LNCaP clone FGC (cell line): ENCODE data around the gene KRT27.

Source experiments
- DNase-seq: peaks from one replicate; pipeline ENCODE4 v3.0.0-alpha.2; 2011; ENCODE audit warnings: low read depth
- H3K4me3 ChIP-seq: 2 replicates; pipeline ENCODE4 v1.5.1; 2011; ENCODE audit warnings: mild to moderate bottlenecking, low read depth, low read length, control low read depth
- TF ChIP-seq, protein P1 (sequence below): IDR thresholded peaks from 2 replicates; pipeline ENCODE4 v1.5.1; 2012; ENCODE audit warnings: mild to moderate bottlenecking; ENCODE audit not compliant: control insufficient read depth, insufficient read depth; ENCODE audit errors: extremely low read depth

The KRT27 gene

DNA sequence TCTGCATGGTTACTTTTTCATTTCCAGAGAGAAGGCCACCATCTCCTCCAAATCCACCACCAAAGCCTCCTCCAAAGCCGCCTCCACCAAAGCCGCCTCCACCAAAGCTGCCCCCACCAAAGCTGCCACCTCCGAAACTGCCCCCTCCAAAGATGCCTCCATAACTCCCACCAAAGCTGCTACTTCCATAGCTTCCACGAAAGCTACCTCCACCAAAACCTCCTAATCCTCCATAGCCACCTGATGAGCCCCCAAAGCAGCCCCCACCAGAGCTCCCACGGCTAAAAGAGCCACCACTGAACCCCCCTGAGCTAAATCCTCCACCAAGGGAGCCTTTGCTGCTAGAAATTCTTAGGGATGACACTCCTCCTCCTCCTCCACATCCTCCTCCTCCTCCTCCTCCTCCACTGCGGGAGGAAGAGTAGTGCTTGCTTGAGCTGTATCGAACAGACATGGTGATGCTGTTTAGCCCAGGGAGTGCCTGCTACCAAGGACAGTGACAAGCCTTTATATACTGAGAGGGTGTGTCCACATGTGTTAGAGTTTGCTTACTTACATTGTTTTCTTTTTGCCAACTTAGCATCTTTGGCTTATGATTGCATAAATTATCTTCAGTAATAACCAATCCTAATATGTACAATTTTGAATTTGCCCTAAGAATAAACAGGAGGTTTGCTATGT is 39.9 kb upstream of the KRT27 start, which contains the start of gene KRT10:
KRT10 (minus strand) TSS at position 483 of the 681 bp plus-strand sequence; CDS start at position 454, 29 bp downstream.
- DNase-seq: no peak
- TF ChIP-seq, protein P1, sequence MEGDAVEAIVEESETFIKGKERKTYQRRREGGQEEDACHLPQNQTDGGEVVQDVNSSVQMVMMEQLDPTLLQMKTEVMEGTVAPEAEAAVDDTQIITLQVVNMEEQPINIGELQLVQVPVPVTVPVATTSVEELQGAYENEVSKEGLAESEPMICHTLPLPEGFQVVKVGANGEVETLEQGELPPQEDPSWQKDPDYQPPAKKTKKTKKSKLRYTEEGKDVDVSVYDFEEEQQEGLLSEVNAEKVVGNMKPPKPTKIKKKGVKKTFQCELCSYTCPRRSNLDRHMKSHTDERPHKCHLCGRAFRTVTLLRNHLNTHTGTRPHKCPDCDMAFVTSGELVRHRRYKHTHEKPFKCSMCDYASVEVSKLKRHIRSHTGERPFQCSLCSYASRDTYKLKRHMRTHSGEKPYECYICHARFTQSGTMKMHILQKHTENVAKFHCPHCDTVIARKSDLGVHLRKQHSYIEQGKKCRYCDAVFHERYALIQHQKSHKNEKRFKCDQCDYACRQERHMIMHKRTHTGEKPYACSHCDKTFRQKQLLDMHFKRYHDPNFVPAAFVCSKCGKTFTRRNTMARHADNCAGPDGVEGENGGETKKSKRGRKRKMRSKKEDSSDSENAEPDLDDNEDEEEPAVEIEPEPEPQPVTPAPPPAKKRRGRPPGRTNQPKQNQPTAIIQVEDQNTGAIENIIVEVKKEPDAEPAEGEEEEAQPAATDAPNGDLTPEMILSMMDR: no peak
- no peak within 1 kb of the TSS for H3K4me3 ChIP-seq

DNA sequence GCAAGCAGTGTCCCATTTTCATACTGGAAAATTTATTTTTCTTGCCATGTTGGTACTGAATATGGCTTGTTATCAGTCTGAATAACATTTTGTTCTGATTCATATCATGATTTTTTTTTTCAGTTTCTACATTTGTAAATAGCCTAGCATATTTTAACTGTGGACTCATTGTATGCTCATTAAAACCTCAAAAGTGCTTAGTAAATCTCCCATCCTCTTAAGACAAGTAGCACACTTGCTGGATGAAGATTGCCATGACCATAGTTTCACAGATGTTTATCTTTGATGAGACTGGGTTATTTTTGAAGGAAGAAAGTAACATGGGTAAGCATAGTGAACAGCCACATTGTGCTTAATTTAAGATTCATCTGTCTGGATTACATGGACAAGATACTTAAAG is 39.2 kb upstream of the KRT27 start:
- DNase-seq: no peak
- TF ChIP-seq, protein P1: no peak
- no peak overlapping the region for H3K4me3 ChIP-seq

DNA sequence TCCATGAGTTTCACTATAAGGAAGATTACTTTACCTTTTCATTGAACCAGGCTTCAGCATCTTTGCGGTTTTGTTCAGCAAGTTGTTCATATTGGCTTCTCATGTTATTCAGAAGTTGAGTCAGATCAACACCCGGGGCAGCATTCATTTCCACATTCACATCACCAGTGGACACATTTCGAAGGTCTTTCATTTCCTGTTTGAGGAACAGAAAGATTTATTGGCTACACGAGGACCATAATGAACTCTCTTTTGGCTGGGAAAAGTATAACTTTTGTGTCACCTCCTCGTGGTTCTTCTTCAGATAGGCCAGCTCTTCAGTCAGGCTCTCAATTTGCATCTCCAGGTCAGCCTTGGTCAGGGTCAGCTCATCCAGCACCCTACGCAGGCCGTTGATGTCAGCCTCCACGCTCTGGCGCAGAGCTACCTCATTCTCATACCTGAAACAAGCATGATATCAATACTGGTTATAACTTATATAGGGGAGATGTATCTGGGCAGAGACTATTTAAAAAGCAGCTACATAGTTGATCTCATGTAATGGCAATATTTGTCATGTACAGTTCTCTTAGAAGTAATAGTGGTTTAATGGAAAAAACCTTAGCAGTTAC is 38.0 kb upstream of the KRT27 start:
- no peak for DNase-seq
- TF ChIP-seq, protein P1: no peak
- H3K4me3 ChIP-seq: peak overlapping the region; percentile 70

DNA sequence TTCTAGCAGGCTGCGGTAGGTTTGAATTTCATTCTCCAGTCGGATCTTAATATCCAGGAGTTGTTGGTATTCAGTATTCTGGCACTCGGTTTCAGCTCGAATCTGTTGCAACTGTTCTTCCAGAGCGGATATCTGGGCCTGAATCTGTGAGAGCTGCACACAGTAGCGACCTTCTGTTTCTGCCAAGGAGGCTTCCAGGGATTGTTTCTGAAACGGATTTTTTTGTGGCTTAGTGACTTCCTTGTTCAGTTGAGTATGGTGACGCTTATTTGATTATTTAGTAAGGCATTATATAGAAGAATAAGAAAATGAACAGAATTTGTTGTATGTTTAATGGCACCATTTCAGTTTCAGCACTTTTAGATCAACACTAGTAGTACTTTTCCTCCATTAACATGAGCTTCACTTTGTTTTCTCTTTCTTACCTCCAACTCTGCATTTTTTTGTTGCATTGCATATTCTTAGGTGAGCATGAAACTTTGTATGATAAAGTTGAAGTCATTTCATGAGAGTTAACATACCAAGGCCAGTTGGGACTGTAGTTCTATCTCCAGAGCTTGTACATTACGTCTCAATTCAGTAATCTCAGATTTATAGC is 37.3 kb upstream of the KRT27 start:
- peak overlapping the region; percentile 70 for H3K4me3 ChIP-seq
- DNase-seq: no peak
- TF ChIP-seq, protein P1: no peak

DNA sequence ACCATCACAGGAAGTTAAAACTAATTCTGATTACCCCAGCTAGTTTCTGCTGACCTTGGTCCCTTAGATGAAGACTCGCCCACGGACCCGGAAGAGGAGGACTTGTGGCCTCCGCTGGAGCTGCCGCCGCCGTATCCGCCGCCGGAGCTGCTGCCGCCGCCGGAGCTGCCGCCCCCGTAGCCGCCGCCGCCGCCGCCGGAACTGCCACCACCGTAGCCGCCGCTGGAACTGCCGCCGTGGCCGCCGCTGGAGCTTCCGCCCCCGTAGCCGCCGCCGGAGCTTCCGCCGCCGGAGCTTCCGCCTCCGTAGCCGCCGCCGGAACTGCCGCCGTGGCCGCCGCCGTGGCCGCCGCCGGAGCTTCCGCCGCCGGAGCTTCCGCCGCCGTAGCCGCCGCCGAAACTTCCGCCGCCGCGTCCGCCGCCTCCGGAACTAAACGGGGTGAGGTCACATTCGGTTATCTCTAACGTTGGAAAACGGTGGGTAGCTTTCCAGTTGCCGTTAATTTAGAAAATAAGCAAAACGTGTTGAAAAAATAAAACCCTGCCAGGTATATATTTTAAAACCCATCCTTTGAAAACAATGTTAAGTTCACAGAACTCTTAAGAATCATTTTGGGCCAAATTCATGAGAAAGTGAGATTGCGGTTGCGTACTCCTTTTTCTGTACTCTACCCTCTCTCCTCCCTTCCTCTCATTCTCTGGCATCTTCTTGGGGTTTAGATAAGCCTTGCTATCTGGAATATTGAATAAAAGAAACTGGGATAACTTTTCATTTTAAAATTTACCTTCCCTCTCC is 36.6 kb upstream of the KRT27 start:
- DNase-seq: no peak
- TF ChIP-seq, protein P1: no peak
- peak overlapping the region; percentile 89 for H3K4me3 ChIP-seq

DNA sequence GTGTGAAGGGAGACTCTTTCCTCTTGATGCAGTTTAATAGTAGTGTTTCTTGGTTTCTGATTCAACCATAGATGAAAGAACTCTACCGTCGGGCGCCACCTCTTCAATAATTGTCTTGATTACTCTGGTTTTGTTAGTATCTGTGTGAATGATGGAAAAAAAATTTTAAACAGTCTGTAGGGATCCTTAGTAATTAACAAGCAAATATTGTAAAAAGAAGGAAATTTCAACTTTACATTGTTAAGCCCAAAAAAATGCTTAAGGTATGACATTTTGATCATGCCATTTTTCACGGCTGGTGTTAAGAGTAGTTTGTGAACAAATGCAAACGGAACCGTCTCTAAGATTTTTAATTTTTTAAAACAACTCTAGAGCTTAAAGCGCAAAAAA is 36.0 kb upstream of the KRT27 start:
- DNase-seq: no peak
- TF ChIP-seq, protein P1: no peak
- peak overlapping the region; percentile 89 for H3K4me3 ChIP-seq
